OCI-LY7 (cell line): ENCODE results near the gene TP53BP1. TPM values are rescaled to one million over a fixed set of nuclear protein-coding genes. Genes with fewer than 3 reads are reported as not detected.
A peak's percentile ranks its signal among the peaks of the same experiment; 100 is the strongest.

Source experiments
- BruUV-seq: library from RNA; stranded (reverse); fragments of 400-500 nt; replicated peaks from 2 replicates; lab custom pipeline; 2021; lab: Mats Ljungman, UMichigan
- CTCF ChIA-PET: fragments of 300-600 bp; sonication (Branson Sonifier 250); formaldehyde crosslinking; loops from one replicate; lab custom pipeline; 2022; ENCODE audit warnings: antibody characterized with exemption; ENCODE audit not compliant: unreplicated experiment; lab: Charles Lee
- POLR2A ChIA-PET: fragments of 300-600 bp; sonication (Branson Sonifier 250); formaldehyde crosslinking; loops from one replicate; lab custom pipeline; 2022; ENCODE audit warnings: antibody characterized with exemption; lab: Charles Lee
- DNase-seq: peaks from one replicate; pipeline ENCODE4 v3.0.0-alpha.2; 2015; ENCODE audit warnings: low spot score
- H2AFZ ChIP-seq: fragments of 200-600 bp; sonication (generic), shearing (Covaris generic); 2 replicates; pipeline ENCODE4 v1.6.1; 2014; ENCODE audit warnings: mild to moderate bottlenecking, antibody characterized with exemption, low read length, moderate library complexity
- H3K27ac ChIP-seq: fragments of 200-600 bp; sonication (generic); 2 replicates; pipeline ENCODE4 v1.5.1; 2014; ENCODE audit warnings: mixed run types, low read depth, mild to moderate bottlenecking, moderate library complexity, low read length, inconsistent platforms; ENCODE audit not compliant: poor library complexity, severe bottlenecking
- H3K36me3 ChIP-seq: fragments of 200-600 bp; sonication (generic); 2 replicates; pipeline ENCODE4 v1.6.1; 2014; ENCODE audit warnings: mild to moderate bottlenecking, antibody characterized with exemption, low read length, moderate library complexity, mixed read lengths; ENCODE audit not compliant: insufficient read depth
- H3K4me1 ChIP-seq: fragments of 200-600 bp; sonication (generic); 2 replicates; pipeline ENCODE4 v1.5.1; 2014; ENCODE audit warnings: mild to moderate bottlenecking, low read length; ENCODE audit not compliant: insufficient read depth, poor library complexity, severe bottlenecking
- H3K4me2 ChIP-seq: fragments of 200-600 bp; sonication (generic); 2 replicates; pipeline ENCODE4 v1.6.1; 2014; ENCODE audit warnings: mild to moderate bottlenecking, low read length
- H3K4me3 ChIP-seq: fragments of 200-600 bp; sonication (generic); 2 replicates; pipeline ENCODE4 v1.5.1; 2014; ENCODE audit warnings: mild to moderate bottlenecking, low read depth, low read length; ENCODE audit not compliant: poor library complexity, severe bottlenecking
- H3K79me2 ChIP-seq: fragments of 200-600 bp; sonication (generic); 2 replicates; pipeline ENCODE4 v1.6.1; 2016; ENCODE audit warnings: low read depth, mild to moderate bottlenecking, low read length, moderate library complexity, mixed read lengths; ENCODE audit not compliant: insufficient read depth
- H3K9me2 ChIP-seq: fragments of 200-600 bp; sonication (generic); 2 replicates; pipeline ENCODE4 v1.6.1; 2016; ENCODE audit warnings: mild to moderate bottlenecking, low read length, mixed read lengths; ENCODE audit not compliant: insufficient read depth
- H3K9me3 ChIP-seq: fragments of 200-600 bp; sonication (generic); 2 replicates; pipeline ENCODE4 v1.6.1; 2014; ENCODE audit warnings: mild to moderate bottlenecking, mixed run types, low read length, mixed read lengths
- H4K20me1 ChIP-seq: fragments of 200-600 bp; sonication (generic); 2 replicates; pipeline ENCODE4 v1.6.1; 2014; ENCODE audit warnings: mild to moderate bottlenecking, antibody characterized with exemption, low read length, moderate library complexity, mixed read lengths; ENCODE audit not compliant: insufficient read depth
- EZH2phosphoT487 ChIP-seq: fragments of 200-600 bp; sonication (generic); IDR thresholded peaks from 2 replicates; pipeline ENCODE4 v1.6.1; 2018; ENCODE audit warnings: low read depth, borderline replicate concordance, mild to moderate bottlenecking, mixed run types, antibody characterized with exemption, low read length, moderate library complexity, mixed read lengths
- intact Hi-C: fragments of 100-400 bp; cut with micrococcal nuclease; formaldehyde crosslinking; loops from one replicate; pipeline ENCODE4 v1.10.0; 2022; ENCODE audit not compliant: unreplicated experiment
- total RNA-seq, 2 experiments: library from RNA; depleted of rRNA in 1 of 2; stranded (reverse); fragments of >200 nt in 1 of 2; shearing (Covaris generic) in 1 of 2; gene quantifications; 2 replicates each; pipeline ENCODE4 v1.2.3, GENCODE V29; 2014 to 2022
- TF ChIP-seq, protein P1 (sequence below): fragments of 200-600 bp; sonication (generic); conservative IDR thresholded peaks from 2 replicates; pipeline ENCODE4 v1.5.1; 2014; ENCODE audit warnings: mild to moderate bottlenecking, antibody characterized with exemption, low read length, moderate library complexity, mixed read lengths

Gene TP53BP1
- total RNA-seq, 2 experiments from 2014 or later: 51.8 to 69.3 TPM

- H3K4me3 ChIP-seq: no peak overlapping the region
- DNase-seq: no peak
- H4K20me1 ChIP-seq: no peaks in the 10 kb centered on the region
- H3K4me1 ChIP-seq: peaks cover 3% of the 10 kb centered on the region
- H3K9me2 ChIP-seq: no peaks in the 10 kb centered on the region
- no peaks in the 10 kb centered on the region for H3K9me3 ChIP-seq
- H3K27ac ChIP-seq: no peak overlapping the region
- TSS peak; percentile 56 for BruUV-seq
- no peak for TF ChIP-seq EZH2phosphoT487
- TF ChIP-seq, protein P1, sequence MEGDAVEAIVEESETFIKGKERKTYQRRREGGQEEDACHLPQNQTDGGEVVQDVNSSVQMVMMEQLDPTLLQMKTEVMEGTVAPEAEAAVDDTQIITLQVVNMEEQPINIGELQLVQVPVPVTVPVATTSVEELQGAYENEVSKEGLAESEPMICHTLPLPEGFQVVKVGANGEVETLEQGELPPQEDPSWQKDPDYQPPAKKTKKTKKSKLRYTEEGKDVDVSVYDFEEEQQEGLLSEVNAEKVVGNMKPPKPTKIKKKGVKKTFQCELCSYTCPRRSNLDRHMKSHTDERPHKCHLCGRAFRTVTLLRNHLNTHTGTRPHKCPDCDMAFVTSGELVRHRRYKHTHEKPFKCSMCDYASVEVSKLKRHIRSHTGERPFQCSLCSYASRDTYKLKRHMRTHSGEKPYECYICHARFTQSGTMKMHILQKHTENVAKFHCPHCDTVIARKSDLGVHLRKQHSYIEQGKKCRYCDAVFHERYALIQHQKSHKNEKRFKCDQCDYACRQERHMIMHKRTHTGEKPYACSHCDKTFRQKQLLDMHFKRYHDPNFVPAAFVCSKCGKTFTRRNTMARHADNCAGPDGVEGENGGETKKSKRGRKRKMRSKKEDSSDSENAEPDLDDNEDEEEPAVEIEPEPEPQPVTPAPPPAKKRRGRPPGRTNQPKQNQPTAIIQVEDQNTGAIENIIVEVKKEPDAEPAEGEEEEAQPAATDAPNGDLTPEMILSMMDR: no peak
- H2AFZ ChIP-seq: no peak overlapping the region
- peaks cover 22% of the 10 kb centered on the region for H3K36me3 ChIP-seq
- no peaks in the 10 kb centered on the region for H3K79me2 ChIP-seq
- intact Hi-C loops: no loop called here
- ChIA-PET POLR2A (interaction anchor here (0.5 to 0.8 kb wide), 2 partner anchors 21 to 37 kb away, joined by 4 read pairs; no protein-coding TSS in a partner anchor), CTCF (no interaction called here)
- H3K4me2 ChIP-seq: no peak overlapping the region
These were observed 38.2 kb upstream of the TP53BP1 start for GRCh38 chr15:43531018-43531670.

- Histone ChIP-seq H3K79me2 (no peaks in the 10 kb centered on the region), H3K36me3 (peaks cover 11% of the 10 kb centered on the region), H3K4me1 (peaks cover 6% of the 10 kb centered on the region), H3K27ac (no peak overlapping the region), H3K4me3 (no peak overlapping the region), H3K4me2 (no peak overlapping the region), H4K20me1 (no peaks in the 10 kb centered on the region), H3K9me3 (no peaks in the 10 kb centered on the region), H2AFZ (no peak overlapping the region), H3K9me2 (no peaks in the 10 kb centered on the region)
- POLR2A ChIA-PET: no interaction called here
- DNase-seq: no peak
- BruUV-seq: no TSS peak
- TF ChIP-seq, protein P1: no peak
- TF ChIP-seq EZH2phosphoT487: no peak
- intact Hi-C loops: no loop called here
- CTCF ChIA-PET: no interaction called here
These were observed 36.8 kb upstream of the TP53BP1 start for GRCh38 chr15:43529587-43530345.

- DNase-seq: no peak
- H3K4me1 ChIP-seq: peaks cover 12% of the 10 kb centered on the region
- no peak overlapping the region for H3K4me2 ChIP-seq
- no peaks in the 10 kb centered on the region for H3K9me2 ChIP-seq
- H3K27ac ChIP-seq: no peak overlapping the region
- intact Hi-C loops: no loop called here
- H4K20me1 ChIP-seq: no peaks in the 10 kb centered on the region
- ChIA-PET POLR2A (no interaction called here), CTCF (no interaction called here)
- TF ChIP-seq, protein P1: no peak
- no peak for TF ChIP-seq EZH2phosphoT487
- H3K79me2 ChIP-seq: no peaks in the 10 kb centered on the region
- peaks cover 5% of the 10 kb centered on the region for H3K36me3 ChIP-seq
- BruUV-seq: no TSS peak
- H3K4me3 ChIP-seq: no peak overlapping the region
- H3K9me3 ChIP-seq: no peaks in the 10 kb centered on the region
- H2AFZ ChIP-seq: no peak overlapping the region
These were observed 36.2 kb upstream of the TP53BP1 start for GRCh38 chr15:43529141-43529540.
